Peyer's patch (tissue), 4 donors: Measurements from ENCODE around the gene GULP1. TPM values are rescaled to one million over a fixed set of nuclear protein-coding genes. Genes with fewer than 3 reads are reported as not detected.

Experiments
- DNase-seq, 3 donors: peaks; one replicate each; pipeline ENCODE4 v3.0.0-alpha.2; 2017 to 2019
- H3K27ac ChIP-seq, 4 donors: fragments of 200-600 bp; sonication (generic); one replicate each; pipeline ENCODE4 v1.5.1; 2016 to 2019
- H3K27me3 ChIP-seq, 2 donors: fragments of 200-600 bp; sonication (generic); one replicate each; pipeline ENCODE4 v1.5.1; 2019
- H3K36me3 ChIP-seq, 3 donors: fragments of 200-600 bp; sonication (generic); one replicate each; pipeline ENCODE4 v1.5.1; 2016 to 2019
- H3K4me1 ChIP-seq, 4 donors: fragments of 200-600 bp; sonication (generic); one replicate each; pipeline ENCODE4 v1.5.1; 2016 to 2019
- H3K4me3 ChIP-seq, 4 donors: fragments of 200-600 bp; sonication (generic); 1 replicate in 3 of 4; 2 replicates in 1 of 4; pipeline ENCODE4 v1.5.1; 2016 to 2019; ENCODE audit warnings: mild to moderate bottlenecking in 1 of 4
- H3K9me3 ChIP-seq, 4 donors: fragments of 200-600 bp; sonication (generic); one replicate each; pipeline ENCODE4 v1.5.1; 2016 to 2019; ENCODE audit warnings: mild to moderate bottlenecking in 1 of 4
- CTCF ChIP-seq, 6 experiments: fragments of 450-650 bp in 4 of 6; fragments of 200-600 bp in 2 of 6; sonication (generic) in 1 of 6; IDR thresholded peaks; one replicate each; pipeline ENCODE4 v1.5.1; 2017 to 2019; ENCODE audit warnings: antibody characterized with exemption in 6 of 6, mild to moderate bottlenecking in 3 of 6, moderate library complexity in 1 of 6
- POLR2A ChIP-seq, 2 donors: fragments of 450-650 bp; IDR thresholded peaks; one replicate each; pipeline ENCODE4 v1.5.1; 2017; ENCODE audit warnings: antibody characterized with exemption in 2 of 2, mild to moderate bottlenecking in 2 of 2, moderate library complexity in 2 of 2
- total RNA-seq, 4 donors: library from RNA; depleted of rRNA; stranded (reverse); fragments of >200 nt; gene quantifications; one replicate each; pipeline ENCODE4 v1.1.0, GENCODE V29; 2016

The GULP1 gene
- total RNA-seq, 4 donors from 2014 or later: 18.8 to 101 (median 29.3) TPM

- no peak for DNase-seq
- H3K27ac ChIP-seq: no peak overlapping the region
- no peaks in the 10 kb centered on the region for H3K36me3 ChIP-seq
- no peaks in the 10 kb centered on the region for H3K4me1 ChIP-seq
- H3K9me3 ChIP-seq: no peaks in the 10 kb centered on the region
- H3K4me3 ChIP-seq: no peak overlapping the region
- TF ChIP-seq CTCF (IDR thresholded peaks at IDR 0.05) (no peak), POLR2A (IDR thresholded peaks at IDR 0.05) (no peak)
- H3K27me3 ChIP-seq: no peaks in the 10 kb centered on the region
Measured at GRCh38 chr2:188414869-188415753, 123.4 kb downstream of the GULP1 start.

- H3K4me1 ChIP-seq: no peaks in the 10 kb centered on the region
- H3K4me3 ChIP-seq: no peak overlapping the region
- no peaks in the 10 kb centered on the region for H3K36me3 ChIP-seq
- DNase-seq: no peak
- no peak overlapping the region for H3K27ac ChIP-seq
- H3K27me3 ChIP-seq: no peaks in the 10 kb centered on the region
- TF ChIP-seq POLR2A (IDR thresholded peaks at IDR 0.05) (no peak), CTCF (IDR thresholded peaks at IDR 0.05) (no peak)
- H3K9me3 ChIP-seq: no peaks in the 10 kb centered on the region
Measured at GRCh38 chr2:188415754-188416083, 124.0 kb downstream of the GULP1 start.

GRCh38 chr2:188416367-188416766 lies 124.7 kb downstream of the GULP1 start:
- Histone ChIP-seq H3K27ac (no peak overlapping the region), H3K27me3 (no peaks in the 10 kb centered on the region), H3K9me3 (no peaks in the 10 kb centered on the region), H3K36me3 (no peaks in the 10 kb centered on the region), H3K4me1 (no peaks in the 10 kb centered on the region), H3K4me3 (no peak overlapping the region)
- no peak for DNase-seq
- no peak for TF ChIP-seq POLR2A (IDR thresholded peaks at IDR 0.05)
- TF ChIP-seq CTCF (IDR thresholded peaks at IDR 0.05): no peak

GRCh38 chr2:188422726-188423125 lies 131.1 kb downstream of the GULP1 start:
- Histone ChIP-seq H3K27me3 (no peaks in the 10 kb centered on the region), H3K27ac (no peak overlapping the region), H3K4me1 (no peaks in the 10 kb centered on the region), H3K36me3 (no peaks in the 10 kb centered on the region), H3K4me3 (no peak overlapping the region), H3K9me3 (no peaks in the 10 kb centered on the region)
- DNase-seq: no peak
- TF ChIP-seq POLR2A (IDR thresholded peaks at IDR 0.05) (no peak), CTCF (IDR thresholded peaks at IDR 0.05) (no peak)

- TF ChIP-seq CTCF (IDR thresholded peaks at IDR 0.05) (no peak), POLR2A (IDR thresholded peaks at IDR 0.05) (no peak)
- Histone ChIP-seq H3K9me3 (no peaks in the 10 kb centered on the region), H3K4me1 (no peaks in the 10 kb centered on the region), H3K4me3 (no peak overlapping the region), H3K36me3 (no peaks in the 10 kb centered on the region), H3K27ac (no peak overlapping the region), H3K27me3 (no peaks in the 10 kb centered on the region)
- DNase-seq: no peak
Measured at GRCh38 chr2:188425266-188425665, 133.6 kb downstream of the GULP1 start.
